HG03025 (cell line): ENCODE measurements around the gene CTDSP1.

Source experiments
- ATAC-seq: cut with Tn5 transposase; IDR thresholded peaks from one replicate; pipeline ENCODE4 v1.9.1; 2021; ENCODE audit warnings: mild to moderate bottlenecking, moderate library complexity; ENCODE audit not compliant: unreplicated experiment, low FRiP score

Gene CTDSP1

DNA sequence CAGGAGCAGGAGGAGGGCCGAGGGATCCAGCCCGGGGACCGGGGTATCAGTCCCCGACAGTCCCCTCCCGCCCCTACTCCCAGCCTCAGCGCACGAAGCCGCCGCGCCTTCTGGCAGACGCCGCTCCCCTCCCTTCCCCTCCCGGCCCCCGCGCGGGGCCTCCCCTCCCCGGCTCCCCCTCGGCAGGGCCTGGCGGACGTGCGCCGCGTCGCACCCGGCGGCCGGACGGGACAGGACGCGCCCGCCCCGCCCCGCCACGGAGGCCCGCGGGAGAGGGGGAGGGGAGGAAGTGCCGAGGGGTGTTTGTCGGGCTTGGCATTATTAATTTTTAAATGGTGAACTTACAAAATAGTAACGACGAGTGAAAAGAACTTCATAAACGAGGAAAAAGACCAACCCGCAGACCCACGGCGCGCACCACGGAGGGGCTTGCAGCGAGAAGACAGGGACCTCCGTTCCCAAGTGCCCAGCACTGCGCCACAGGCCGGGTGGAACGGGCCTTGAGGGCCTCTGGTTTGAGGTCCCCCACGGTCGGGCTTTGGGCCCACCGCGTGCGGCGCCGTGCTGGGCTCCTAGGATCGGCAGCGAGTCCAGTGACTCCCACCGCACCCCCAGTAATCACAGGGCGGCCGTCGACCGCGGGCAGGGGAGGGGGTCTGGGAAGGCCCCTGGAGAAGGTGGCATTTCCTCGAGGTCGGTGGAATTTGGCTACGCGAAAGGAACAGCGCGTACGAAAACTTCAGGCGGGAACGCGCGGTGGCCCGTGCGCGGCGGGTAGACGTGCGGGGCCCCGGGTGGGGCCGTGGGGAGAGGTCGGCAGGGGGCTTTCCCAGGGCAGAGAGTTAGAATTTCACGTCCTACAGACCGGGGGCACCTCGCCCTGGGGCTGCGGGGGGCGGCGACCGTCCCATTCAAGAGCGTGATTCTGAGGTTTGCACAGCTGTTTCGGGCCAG is 954 bp upstream of the CTDSP1 start:
- peak; percentile 0 for ATAC-seq

DNA sequence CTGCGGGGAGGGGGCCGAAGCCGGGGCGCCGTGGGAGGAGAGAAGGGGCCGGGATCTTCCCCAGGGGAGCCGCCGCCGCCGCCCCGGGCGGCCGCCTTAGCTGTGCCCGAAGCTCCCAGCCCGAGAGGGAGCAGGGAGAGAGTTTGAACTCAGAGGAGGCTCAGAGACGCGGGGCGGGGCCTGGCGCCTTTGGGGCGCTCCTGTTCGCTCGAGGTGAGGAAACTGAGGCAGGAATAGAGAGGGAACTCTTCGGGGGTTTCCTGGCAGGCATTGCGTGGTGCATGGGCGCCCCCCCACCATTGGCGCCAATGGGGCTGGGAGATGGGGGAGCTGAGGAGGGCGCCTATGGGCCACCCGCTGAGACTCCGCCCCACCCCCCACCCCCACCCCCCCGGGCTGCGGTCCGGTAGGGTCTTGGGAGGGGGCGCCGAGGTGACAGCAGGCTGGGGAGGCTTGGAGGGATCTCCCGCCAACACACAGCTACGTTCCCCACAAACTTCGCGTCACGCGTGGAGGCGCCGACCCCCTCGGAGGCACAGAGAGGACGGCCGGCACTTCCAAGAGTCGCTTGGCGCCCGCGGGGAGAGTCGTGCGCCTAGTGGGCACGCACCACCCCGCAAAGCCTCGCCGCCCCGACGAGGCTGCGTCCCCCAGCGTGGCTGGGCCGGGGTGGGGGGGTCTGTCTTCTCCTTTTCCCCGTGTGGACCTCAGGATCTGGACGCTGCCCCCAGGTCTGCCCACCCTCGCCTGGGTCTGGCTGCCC is 680 bp downstream of the CTDSP1 start:
- no peak for ATAC-seq

DNA sequence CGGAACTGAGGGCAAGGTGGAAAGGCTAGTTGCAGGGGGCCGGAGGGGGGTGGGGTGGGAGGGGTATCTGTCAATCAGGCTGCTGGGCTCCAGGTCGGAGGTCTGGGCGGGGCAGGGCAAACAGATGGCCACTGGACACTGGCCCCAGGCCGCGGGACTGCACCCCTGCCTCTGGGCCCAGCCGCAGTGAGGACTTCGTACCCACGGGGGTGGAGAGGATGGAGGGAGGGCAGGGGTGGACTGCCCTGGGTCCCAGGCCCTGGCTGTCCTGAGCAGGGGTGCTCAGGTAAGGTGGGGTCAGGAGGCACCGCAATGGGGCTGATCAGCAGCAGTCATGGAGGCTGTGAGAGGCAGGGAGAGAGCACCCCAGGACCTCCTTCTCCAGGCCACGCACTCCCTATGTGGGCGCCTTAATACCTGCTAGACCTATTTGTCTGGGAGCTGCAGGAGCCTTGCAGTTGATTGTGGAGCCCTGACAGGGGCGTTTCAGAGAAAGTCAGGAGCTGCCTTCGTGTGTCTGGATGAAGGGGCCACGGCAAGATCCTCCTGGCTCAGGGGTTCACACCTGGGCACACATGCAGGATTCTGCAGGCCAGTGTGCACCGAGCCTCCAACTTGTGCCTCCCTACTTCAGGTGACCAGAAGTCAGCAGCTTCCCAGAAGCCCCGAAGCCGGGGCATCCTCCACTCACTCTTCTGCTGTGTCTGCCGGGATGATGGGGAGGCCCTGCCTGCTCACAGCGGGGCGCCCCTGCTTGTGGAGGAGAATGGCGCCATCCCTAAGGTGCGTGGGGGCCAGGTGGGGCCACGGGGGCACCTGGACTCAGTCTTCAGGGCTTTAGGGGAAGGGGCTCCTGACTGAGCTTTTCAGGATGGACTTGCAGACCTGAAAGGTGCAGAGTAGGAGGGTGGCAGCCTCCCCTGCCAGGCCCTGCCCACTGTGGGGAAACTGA is 1.5 kb downstream of the CTDSP1 start:
- no peak for ATAC-seq

DNA sequence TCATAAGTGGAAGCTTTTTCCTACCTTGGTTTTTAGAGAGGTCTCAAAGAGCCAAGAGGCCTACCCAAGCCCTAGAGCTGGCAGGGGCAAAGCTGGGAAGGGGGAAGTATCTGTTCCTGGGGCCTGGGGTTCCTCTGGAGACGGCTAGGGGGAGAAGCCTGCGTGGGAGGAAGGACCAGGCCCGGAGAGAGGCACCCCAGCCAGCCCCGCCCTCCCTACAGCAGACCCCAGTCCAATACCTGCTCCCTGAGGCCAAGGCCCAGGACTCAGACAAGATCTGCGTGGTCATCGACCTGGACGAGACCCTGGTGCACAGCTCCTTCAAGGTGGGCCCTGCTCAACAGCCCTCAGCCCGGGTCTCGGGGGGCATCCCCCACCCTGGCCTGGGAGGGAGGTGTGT is 2.2 kb downstream of the CTDSP1 start:
- ATAC-seq = no peak

DNA sequence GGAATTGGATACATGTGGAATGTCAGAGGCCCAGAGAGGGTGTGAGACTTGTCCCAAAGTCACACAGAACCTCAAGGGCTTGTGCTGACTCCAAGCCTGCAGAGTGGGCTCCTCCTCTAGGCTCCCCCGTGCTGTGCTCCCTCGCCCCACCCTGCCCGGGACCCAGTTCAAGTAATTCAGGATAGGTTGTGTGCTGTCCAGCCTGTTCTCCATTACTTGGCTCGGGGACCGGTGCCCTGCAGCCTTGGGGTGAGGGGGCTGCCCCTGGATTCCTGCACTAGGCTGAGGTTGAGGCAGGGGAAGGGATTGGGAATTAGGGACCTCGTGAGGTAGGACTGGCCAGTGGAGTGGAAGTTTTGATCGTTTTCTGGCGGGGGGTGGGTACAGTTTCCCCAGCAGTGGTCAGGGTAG is 2.8 kb downstream of the CTDSP1 start:
- ATAC-seq = no peak

DNA sequence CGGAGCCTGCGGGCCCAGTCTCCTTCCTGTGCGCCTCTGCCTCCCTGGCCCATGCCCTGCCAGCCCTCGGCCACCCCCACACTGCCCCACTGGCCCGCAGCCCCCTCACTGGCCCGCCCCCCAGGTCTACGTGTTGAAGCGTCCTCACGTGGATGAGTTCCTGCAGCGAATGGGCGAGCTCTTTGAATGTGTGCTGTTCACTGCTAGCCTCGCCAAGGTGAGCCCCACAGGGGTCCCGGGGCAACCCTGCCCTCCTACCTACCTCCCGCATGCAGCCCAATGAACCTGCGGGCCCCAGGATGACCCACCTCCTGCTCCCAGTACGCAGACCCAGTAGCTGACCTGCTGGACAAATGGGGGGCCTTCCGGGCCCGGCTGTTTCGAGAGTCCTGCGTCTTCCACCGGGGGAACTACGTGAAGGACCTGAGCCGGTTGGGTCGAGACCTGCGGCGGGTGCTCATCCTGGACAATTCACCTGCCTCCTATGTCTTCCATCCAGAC is 3.3 kb downstream of the CTDSP1 start:
- ATAC-seq = no peak

DNA sequence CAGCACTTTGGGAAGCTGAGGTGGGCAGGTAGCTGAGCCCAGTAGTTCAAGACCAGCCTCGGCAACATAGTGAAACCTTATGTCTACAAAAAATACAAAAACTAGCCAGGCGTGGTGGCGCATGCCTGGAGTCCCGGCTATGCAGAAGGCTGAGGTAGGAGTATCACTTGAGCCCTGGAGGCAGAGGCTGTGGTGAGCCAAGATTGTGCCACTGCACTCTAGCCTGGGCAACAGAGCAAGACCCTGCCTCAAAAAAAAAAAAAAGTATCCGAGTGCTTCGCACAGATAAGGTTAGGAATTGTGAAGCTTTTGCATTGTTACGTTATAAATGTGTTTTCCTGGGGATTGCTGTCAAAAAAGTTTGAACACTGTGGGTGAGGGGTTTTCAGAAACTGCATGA is 4.1 kb downstream of the CTDSP1 start:
- ATAC-seq = no peak

DNA sequence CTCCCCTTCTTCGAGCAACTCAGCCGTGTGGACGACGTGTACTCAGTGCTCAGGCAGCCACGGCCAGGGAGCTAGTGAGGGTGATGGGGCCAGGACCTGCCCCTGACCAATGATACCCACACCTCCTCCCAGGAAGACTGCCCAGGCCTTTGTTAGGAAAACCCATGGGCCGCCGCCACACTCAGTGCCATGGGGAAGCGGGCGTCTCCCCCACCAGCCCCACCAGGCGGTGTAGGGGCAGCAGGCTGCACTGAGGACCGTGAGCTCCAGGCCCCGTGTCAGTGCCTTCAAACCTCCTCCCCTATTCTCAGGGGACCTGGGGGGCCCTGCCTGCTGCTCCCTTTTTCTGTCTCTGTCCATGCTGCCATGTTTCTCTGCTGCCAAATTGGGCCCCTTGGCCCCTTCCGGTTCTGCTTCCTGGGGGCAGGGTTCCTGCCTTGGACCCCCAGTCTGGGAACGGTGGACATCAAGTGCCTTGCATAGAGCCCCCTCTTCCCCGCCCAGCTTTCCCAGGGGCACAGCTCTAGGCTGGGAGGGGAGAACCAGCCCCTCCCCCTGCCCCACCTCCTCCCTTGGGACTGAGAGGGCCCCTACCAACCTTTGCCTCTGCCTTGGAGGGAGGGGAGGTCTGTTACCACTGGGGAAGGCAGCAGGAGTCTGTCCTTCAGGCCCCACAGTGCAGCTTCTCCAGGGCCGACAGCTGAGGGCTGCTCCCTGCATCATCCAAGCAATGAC is 4.8 kb downstream of the CTDSP1 start:
- ATAC-seq = no peak

DNA sequence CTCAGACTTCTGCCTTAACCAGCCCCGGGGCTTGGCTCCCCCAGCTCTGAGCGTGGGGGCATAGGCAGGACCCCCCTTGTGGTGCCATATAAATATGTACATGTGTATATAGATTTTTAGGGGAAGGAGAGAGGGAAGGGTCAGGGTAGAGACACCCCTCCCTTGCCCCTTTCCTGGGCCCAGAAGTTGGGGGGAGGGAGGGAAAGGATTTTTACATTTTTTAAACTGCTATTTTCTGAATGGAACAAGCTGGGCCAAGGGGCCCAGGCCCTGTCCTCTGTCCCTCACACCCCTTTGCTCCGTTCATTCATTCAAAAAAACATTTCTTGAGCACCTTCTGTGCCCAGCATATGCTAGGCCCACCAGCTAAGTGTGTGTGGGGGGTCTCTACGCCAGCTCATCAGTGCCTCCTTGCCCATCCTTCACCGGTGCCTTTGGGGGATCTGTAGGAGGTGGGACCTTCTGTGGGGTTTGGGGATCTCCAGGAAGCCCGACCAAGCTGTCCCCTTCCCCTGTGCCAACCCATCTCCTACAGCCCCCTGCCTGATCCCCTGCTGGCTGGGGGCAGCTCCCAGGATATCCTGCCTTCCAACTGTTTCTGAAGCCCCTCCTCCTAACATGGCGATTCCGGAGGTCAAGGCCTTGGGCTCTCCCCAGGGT is 5.5 kb downstream of the CTDSP1 start:
- no peak for ATAC-seq

DNA sequence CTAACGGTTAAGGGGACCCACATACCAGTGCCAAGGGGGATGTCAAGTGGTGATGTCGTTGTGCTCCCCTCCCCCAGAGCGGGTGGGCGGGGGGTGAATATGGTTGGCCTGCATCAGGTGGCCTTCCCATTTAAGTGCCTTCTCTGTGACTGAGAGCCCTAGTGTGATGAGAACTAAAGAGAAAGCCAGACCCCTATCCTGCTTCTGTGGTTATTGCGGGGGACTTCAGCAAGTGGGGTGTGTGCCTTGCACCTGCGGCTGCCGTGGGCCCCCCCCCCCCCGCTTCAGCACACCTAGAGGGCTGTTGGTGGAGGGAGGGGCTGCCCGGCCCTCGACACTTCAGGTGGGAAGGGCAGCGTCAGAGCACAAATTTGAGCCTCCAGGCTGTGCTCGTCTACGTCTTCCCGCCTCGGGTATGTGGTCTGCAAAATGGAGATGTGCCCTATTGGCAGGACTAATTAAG is 6.1 kb downstream of the CTDSP1 start:
- ATAC-seq = peak; percentile 19

DNA sequence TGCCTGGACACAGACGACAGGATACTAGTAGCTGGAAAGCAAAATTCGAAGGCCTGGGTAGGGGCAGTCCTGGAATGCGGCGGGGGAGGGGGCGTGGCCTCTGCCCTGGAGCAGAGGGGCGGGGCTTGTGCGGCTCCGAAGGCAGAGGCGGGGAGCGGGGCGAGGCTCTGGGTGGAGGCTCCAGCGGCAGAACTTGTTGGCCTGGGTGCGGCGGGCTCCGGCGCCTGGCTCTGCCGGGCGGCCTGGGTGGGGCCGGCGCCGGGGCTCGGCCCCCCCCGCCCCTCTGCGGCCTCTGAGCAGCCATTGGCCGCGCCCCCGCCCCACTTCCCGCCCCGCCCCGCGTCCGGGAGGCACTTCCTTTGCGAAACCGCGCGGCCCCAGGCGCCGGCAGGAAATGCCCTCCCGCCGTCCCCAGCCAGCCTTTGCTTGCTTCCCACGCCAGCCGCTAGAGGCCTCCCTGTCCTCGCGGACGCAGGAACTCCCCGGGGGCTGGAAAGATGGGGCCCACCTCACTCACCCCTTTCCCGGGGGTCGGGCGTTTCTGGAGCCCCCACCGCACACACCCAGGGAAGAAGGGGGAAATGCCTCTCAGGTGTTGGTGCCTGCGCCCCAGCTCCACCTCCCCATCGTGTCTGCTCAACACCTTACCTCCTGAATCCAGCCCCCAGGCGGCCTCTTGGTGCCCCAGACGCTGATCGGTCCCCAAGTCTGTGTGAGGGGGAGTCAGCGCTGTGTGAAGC is 6.7 kb downstream of the CTDSP1 start:
- peak; percentile 78 for ATAC-seq

DNA sequence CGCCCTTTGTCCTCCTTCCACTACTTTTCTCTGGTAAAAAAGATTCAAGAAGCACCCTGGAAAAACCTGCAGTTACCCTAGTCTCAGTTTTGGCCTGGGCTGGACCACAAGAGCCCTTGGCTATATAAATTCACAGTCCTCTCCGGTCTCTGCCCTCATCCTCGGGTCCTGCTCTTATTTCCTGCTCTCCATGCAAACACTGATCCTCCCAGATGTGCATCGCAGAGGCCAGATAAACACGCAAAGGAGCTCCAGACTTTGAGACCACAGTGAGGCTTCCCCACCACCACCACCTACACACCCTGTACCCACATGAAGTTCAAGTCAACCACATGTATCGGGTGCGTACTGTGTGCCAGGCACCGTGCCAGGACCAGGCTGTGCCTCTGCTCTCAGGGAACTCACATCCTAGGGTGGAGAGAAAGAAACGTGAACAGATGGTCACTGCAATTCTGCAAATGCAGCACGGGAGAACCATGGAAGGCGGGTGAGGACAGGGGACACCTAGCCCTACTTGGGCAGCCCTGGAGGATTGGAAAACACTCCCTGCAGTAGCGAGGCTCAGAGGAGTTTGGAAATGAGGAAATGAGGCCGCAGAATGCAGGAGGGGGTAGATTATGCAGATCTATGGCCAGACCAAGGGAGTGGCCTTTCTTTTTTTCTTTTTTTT is 7.4 kb downstream of the CTDSP1 start:
- peak; percentile 7 for ATAC-seq

DNA sequence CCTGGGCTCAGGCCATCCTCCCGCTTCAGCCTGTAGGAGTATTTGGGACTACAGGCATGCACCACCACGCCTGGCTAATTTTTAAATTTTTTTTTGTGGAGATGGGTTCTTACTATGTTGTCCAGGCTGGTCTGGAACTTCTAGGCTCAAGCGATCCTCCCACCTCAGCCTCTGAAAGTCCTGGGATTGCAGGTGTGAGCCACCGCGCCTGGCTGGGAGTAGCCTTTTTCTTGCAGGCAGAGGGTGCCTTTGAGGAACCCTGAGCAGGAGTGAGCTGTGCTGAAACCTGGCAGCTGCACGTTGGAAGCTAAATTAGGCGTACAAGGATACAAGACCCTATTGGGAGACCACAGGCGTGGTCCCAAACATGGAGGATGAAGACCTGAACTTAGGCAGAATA is 8.0 kb downstream of the CTDSP1 start:
- ATAC-seq = no peak

DNA sequence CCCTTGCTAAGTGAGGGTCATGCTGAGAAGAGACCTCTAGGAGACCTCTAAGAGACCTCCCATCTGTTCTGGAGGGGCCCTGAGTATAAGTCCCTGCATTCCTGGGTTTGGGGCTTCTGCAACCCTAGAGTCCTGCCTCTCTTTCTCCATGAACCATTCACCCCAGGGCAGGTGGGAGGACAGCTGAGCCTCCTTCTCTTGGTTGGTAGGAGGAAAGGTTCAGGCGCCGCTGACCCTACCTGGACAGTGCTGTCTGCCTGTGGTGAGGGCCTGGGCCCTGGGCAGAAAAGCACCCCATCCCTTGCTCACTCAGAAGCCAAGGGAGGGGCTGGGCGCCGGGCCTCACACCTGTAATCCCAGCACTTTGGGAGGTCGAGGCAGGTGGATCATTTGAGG is 18.7 kb downstream of the CTDSP1 start:
- no peak for ATAC-seq

DNA sequence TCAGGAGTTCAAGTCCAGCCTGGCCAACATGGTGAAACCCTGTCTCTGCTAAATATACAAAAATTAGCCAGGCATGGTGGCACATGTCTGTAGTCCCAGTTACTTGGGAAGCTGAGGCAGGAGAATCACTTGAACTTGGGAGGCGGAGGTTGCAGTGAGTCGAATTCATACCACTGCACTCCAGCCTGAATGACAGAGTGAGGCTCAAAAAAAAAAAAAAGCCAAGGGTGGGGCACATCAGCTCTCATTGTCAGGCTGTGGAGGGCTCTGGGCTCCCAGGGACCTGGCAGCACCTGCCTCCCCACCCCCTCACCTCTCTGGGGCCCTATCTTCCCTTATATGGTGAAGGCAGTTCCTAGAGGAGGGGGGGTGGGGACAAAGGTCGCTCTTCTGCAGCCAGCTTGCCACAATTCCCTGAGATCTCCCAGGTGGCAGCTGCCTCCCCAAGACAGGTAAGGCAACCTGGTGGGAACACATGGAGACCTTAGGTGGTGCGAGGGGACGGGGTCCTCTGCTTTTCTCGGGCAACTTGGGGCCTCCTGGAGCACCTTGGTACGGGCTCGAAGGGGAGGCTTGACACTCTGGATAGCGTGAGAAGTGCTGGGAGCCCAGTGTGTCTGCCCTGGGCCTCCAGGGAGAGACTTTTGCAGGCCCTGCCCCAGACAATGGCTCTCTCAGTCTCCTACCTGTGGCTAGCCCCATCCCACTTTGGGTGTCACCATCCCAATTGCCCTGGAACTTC is 19.2 kb downstream of the CTDSP1 start, which contains the start of gene VIL1:
Gene VIL1, plus strand, starts transcription at position 407 of the 742 bp plus-strand sequence. CDS start 4,656 bp downstream, outside the sequence.
- no peak for ATAC-seq

DNA sequence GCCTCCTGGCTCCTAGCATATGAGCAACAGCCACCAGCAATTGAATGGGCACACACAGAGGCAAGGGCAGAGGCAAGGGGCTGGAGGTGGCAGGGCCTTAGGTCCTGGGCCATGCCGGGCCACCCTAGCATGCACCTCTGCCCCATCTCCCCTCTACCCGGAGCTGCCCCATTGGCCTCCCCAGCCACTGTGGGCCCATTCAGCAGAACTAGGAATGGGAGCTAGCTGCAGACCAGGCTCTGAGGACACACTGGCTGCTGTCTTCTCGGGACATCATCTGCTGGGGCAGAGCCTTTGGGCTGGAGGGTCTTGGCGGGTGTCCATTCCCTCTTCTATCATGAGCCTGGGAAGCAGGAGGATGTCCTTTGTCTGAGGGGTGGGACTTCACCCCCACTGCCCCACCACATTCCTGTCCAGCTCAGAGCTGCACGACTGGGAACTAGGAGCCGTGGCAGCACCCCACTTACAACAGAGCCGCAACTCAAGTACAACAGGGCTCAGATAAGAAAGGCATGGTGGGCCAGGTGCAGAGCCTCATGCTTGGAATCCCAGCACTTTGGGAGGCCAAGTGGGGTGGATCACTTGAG is 20.1 kb downstream of the CTDSP1 start:
- ATAC-seq = no peak

DNA sequence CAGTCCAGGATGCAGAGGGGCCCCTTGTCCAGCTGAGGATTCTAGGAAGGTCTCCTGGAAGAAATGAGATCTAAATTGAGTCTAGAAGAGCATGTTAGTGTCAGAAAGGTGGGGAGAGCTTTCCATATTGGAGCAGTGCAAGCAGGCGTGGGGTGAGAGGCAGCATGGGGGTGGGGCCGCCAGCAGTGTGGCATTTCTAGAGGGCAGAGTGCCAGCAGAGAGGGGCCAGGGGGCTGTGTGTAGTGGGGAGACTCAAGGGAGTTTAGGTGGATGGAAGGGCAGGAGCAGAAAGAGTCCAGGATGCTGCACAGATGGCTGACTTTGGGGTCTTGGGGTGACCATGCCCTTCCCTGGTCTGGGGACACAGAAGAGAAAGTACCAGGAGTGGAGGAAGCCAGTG is 21.4 kb downstream of the CTDSP1 start:
- no peak for ATAC-seq
